ENCODE data around the gene RASA2.

Gene RASA2

GRCh38 chr3:141553055-141553454 lies 66.2 kb downstream of the RASA2 start:
- Histone ChIP-seq H3K4me3 (ENCODE audit: low read depth, low read length) (no peak overlapping the region), H3K27me3 (replicated peaks) (no peaks in the 10 kb centered on the region), H3K36me3 (replicated peaks) (peaks cover 10% of the 10 kb centered on the region), H3K27ac (no peak overlapping the region)
- in situ Hi-C loops (cut with HindIII; ENCODE audit: low pct_ligation_motif_present, low sequenced_read_pairs), result no loop called here
- no peak for TF ChIP-seq CTCF (IDR thresholded peaks at IDR 0.05; ENCODE audit: low read depth, low read length, missing control alignments)
- no peak for DNase-seq

- DNase-seq, result peak; percentile 12
- Histone ChIP-seq H3K4me3 (ENCODE audit: low read depth, low read length) (no peak overlapping the region), H3K27me3 (replicated peaks) (no peaks in the 10 kb centered on the region), H3K36me3 (replicated peaks) (peaks cover 10% of the 10 kb centered on the region), H3K27ac (no peak overlapping the region)
- in situ Hi-C loops (cut with HindIII; ENCODE audit: low pct_ligation_motif_present, low sequenced_read_pairs), result no loop called here
- no peak for TF ChIP-seq CTCF (IDR thresholded peaks at IDR 0.05; ENCODE audit: low read depth, low read length, missing control alignments)
Observed at GRCh38 chr3:141556034-141556433, 69.2 kb downstream of the RASA2 start.

- no peak for TF ChIP-seq CTCF (IDR thresholded peaks at IDR 0.05; ENCODE audit: low read depth, low read length, missing control alignments)
- Histone ChIP-seq H3K36me3 (replicated peaks) (peaks cover 12% of the 10 kb centered on the region), H3K4me3 (ENCODE audit: low read depth, low read length) (no peak overlapping the region), H3K27me3 (replicated peaks) (no peaks in the 10 kb centered on the region), H3K27ac (no peak overlapping the region)
- in situ Hi-C loops (cut with HindIII; ENCODE audit: low pct_ligation_motif_present, low sequenced_read_pairs), result no loop called here
- no peak for DNase-seq
Observed at GRCh38 chr3:141557961-141558706, 71.3 kb downstream of the RASA2 start.

- TF ChIP-seq CTCF (IDR thresholded peaks at IDR 0.05; ENCODE audit: low read depth, low read length, missing control alignments), result peak; percentile 72
- in situ Hi-C loops (cut with HindIII; ENCODE audit: low pct_ligation_motif_present, low sequenced_read_pairs), result no loop called here
- H3K27ac ChIP-seq, result no peak overlapping the region
- no peaks in the 10 kb centered on the region for H3K27me3 ChIP-seq (replicated peaks)
- peaks cover 11% of the 10 kb centered on the region for H3K36me3 ChIP-seq (replicated peaks)
- DNase-seq, result peak; percentile 25
- no peak overlapping the region for H3K4me3 ChIP-seq (ENCODE audit: low read depth, low read length)
Observed at GRCh38 chr3:141561426-141562034, 74.7 kb downstream of the RASA2 start.

- no peak for TF ChIP-seq CTCF (IDR thresholded peaks at IDR 0.05; ENCODE audit: low read depth, low read length, missing control alignments)
- peaks cover 8% of the 10 kb centered on the region for H3K36me3 ChIP-seq (replicated peaks)
- H3K4me3 ChIP-seq (ENCODE audit: low read depth, low read length), result no peak overlapping the region
- no peak overlapping the region for H3K27ac ChIP-seq
- H3K27me3 ChIP-seq (replicated peaks), result no peaks in the 10 kb centered on the region
- in situ Hi-C loops (cut with HindIII; ENCODE audit: low pct_ligation_motif_present, low sequenced_read_pairs), result no loop called here
- DNase-seq, result no peak
Observed at GRCh38 chr3:141564241-141564640, 77.4 kb downstream of the RASA2 start.
